CD4-positive, alpha-beta T cell treated with Interleukin-15 for 4 hours (primary cell): ENCODE data around the gene DIAPH2.

Experiments
- DNase-seq: peaks from one replicate; pipeline ENCODE4 v3.0.0-alpha.2; 2020; ENCODE audit warnings: low spot score

The DIAPH2 gene

DNA sequence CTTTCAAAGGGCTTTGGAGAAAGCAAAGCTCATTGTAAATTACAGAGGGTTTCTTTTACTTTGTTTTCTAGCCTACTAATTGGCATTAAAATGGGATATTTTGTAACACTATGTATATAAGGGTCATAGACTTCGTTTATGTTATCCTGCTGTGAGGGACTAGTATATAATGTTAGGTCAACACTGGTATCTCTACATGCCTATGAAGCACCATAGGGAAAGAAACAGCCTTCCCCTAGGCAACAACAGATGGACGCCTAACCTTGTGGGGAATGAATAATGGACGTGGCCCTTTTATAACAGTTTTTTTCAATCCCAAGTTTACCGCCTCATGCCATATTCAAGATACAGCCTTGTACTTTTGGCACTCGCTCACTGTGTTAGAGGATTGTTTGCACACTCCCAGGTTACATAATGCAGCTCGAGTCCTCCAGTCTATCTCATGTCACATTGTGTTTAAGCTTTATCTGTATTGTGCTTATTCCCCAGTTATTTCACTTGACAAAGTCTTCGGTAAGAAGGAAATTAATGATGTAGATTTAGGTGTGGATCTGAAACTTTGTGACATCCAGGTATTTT, 910.1 kb downstream of the DIAPH2 start:
- DNase-seq: no peak

DNA sequence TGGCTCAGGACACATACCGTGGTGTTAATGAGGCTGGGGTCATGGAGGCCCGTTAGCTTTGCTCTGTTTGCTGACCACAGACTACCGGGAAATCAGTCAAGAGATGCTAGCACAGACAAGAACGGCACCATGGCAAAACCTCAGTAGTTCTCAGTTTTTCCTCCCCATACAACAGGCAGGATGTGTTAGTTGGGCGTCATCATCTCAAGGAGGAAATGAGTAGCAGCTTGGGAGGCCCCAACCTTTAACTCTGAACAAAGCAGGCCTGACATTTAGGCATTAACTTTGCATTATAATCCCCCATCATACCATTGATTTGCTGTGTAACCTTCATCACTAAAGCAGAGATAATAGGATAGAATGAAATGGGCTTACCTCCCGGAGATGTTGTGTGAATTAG, 913.3 kb downstream of the DIAPH2 start:
- no peak for DNase-seq

DNA sequence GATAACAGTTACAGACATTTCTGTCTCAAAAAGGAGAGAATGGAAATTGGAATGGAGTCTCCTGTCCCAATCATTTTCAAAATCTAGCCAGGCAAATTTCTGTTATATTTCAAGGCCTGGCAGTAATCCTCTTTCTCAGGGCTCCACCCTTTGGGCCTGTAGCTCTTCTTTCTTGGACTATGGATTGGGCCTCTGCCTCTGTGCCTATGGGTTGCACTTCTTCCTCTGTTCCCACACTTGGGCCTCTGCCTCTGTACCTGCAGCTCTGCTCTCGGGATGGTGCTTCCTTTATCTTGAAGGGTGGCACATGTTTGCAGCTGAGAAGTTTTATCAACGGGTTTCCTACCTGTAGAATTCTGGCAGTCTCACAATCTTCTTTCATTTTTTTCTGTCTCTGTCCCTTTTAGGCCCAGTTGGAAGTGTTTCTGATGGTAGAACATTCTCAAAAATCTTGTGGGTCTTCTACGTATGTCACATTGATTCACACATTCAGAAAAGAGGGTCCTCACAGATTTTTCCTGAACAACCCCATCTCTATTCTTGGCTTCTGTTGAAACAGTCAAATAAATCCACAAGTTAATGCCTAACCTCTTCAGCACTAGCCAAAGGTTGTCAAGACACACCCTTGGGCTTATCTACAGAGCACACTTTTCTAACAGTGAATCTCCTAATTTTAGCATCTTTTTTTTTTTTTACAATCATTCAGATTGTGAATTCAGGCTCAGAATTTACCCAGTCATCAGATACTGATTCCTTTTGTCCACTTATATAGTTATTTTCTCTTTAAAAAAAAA, 918.0 kb downstream of the DIAPH2 start:
- no peak for DNase-seq

DNA sequence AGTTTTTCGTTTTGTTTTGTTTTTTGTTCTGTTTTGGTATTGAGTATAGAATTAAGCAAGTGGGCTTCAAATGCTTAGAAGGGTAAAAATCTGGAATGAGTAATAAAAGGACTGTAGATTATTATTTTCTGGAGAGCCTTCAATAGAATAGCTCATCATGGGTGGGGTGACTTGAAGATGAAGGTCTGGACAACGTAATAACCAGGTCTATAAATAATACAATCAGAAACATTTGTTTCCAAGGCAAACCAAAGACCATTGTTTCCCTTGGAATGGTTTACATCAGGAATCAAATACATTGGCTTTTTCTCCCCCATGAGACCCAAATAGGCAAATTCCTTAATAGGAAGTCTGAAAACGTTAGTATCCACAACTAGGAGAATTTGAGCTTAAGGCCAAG, 920.6 kb downstream of the DIAPH2 start:
- DNase-seq: no peak

DNA sequence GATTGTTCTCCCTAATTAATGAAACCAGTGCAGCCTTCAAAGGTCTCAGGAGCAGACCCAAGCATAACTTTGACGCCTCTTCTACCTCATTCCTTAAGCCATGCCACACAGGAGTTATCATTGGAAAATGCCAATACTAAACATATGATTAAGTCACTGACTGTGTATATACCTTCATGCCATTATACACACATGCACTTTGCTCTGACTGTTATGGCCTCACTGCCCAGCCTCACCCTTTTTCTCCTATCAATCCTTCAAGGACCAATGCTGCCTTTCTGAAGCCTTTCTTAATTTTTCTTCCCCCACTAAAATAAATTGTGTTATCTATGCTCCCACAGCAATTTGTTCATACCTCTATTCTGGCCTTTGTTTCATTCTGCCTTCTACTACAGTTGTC, 924.7 kb downstream of the DIAPH2 start:
- DNase-seq: no peak

DNA sequence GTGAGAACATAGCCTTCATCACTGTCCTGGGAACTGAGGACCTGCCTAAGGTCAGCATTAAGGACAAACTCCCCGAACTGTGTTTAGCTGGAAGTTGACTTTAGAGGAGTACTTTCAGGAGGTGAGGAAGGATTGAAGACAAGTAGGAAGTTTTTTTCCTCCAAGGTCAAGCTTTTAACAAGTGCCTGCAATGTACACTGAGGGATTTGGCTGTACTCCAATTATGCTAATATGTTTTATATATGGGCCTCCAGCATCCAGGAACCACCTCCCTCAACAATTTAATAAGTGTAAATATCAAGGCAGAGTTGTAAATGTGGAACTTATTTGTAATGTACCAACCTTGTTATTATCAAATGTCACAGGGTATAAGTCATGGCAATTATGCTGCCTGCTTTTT, 925.3 kb downstream of the DIAPH2 start:
- no peak for DNase-seq

DNA sequence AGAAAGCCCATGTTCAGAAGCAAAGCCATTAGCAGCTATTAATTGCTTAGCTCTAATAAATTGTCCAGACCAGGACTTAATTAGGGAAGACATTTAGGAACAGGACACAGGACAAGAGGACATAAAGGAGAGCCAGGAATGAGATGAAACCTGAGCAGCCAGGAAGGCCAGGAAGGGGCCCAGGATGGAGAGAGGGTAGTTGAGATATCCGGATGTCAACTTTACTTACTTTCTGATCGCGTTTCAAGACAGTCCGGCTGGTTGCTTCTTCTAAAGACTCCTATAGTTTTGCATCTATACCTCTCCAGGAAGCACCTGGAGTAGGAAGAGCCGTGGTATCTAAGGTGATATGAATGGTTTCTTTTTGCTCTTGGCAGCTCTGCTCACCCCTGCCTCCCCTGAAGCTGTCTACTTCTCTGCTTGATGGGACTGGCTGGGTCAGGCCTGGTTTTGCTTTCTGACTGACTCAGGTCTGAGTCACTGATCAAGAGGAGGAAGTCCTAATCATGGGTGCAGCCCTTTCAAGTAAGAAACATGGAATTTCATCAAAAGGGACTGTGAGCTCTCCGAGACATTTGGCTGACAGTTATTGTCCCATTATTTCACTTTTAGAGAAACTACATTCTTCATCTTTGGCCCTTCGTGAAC, 932.4 kb downstream of the DIAPH2 start:
- no peak for DNase-seq

DNA sequence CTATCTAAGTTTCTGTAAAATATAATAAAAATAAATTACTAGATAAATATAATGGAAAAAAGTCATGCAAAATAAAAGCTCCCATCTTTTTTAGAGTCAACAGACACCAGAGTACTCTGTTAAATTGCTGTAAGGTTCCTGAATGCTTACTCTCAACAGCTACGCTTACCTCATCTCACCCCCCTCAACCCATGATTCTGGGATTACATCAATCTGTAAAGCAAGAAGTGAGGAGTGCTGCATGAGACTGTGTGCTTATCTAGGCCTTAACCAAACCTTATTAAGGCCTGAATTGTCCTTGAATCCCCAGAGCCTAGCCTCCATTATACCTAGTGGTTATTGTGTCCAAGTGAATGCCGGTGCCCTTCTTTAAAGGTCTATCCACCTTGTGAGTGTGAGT, 934.9 kb downstream of the DIAPH2 start:
- DNase-seq: no peak

DNA sequence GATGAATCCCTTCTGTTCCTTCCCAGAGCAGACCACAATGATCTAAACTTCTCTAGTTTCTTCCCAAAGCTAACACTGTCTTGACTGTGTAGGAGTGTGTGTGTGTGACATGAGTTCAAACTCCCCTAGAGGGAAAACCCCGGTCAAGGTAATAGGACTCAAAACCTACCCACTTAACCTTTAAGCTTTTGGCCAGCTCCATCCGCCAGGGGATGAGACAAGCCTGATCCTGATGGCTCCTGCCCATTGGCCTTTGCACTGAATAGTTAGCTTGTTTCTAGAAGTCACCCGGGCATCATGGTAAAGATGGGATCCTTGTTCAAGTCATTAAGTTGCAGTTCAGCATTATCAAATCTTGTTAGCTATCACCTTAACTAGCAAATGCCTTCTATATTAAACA, 937.5 kb downstream of the DIAPH2 start:
- DNase-seq: no peak

DNA sequence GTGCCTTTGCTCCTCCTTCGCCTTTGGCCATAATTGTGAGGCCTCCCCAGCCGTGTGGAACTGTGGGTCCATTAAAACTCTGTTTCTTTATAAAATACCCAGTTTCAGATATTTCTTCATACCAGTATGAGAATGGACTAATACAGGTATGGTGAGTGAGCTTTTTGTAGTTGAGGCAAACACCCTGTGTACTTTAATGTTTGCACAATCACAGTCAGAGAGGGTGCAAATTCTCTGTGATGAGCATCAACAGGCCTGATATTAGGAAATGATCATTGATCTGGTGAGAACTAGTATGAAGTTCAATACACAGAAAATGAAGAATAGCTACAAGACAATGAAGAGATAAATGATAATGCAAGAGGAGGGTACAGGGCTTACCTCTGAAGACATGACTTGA, 943.7 kb downstream of the DIAPH2 start:
- DNase-seq: no peak

DNA sequence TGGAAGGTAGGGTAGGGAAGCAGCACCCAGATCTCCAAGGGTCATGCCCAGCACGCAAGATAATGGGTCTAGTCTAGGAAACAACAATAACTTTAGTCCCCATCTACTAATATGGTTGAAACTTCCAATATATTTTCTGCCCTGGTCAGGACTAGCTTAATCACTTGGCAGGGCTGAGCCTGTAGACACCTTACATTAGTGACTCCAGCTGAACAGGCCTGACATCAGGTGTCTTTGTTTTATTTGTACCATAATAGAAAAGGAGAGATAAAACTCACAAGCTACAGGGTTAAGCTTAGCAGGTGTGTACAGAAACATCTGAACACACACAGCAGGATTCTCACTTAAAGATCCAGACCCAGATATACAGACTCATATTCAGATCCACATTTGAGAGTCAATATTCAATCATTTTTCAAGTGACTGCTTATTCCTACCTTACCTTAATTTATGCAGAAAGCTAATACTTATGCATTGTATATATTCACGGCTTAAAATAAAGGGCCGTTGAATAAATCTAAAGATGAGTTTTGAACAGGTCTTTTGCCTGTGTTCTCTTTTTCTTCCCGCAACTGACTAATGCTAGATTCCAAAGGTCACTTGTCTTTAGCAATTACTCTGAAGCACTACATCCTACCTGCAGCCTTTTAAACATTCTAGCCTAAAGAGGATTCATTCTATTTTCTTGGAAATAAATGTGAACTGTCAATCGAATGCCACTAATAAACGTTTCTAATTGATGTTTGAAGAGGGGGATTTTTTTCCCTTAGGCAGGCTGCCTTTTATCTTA, 944.4 kb downstream of the DIAPH2 start:
- no peak for DNase-seq

DNA sequence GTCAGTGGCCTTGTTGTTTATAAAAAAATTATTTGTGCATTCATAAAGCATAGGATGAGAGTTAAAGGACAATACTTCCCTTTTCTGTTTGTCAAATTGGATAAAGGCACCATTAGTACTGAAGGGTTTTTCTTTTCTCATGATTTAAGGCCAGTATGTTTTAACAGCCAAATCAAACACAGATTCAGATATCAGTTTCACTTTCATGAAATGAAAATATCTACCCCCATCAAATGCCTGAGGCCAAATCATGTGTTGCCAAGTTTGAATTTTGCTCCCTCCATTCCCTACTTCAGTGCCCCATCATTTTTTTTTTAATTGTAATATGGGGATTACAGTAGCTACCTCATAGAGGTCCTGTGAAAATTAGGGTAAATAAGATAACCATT, 944.9 kb downstream of the DIAPH2 start:
- no peak for DNase-seq

DNA sequence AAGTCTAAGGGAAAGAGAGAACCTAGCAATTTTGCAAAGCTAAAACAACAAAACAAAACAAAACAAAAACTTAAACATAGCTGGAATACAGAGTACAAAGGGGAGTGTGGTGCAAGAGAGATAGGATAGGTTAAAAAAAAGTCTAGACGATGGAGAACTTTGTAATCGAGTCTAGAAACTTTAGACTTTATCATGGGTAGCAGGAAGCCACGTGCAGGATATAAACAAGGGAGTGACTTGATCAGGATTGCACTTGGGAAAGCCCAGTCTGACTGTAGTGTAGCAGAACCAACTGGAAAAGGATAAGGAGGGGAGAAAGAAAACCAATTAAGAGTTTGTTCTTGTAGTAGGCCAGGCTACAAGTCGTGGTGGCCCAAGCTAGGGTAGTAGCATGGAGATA, 949.2 kb downstream of the DIAPH2 start:
- DNase-seq: no peak

DNA sequence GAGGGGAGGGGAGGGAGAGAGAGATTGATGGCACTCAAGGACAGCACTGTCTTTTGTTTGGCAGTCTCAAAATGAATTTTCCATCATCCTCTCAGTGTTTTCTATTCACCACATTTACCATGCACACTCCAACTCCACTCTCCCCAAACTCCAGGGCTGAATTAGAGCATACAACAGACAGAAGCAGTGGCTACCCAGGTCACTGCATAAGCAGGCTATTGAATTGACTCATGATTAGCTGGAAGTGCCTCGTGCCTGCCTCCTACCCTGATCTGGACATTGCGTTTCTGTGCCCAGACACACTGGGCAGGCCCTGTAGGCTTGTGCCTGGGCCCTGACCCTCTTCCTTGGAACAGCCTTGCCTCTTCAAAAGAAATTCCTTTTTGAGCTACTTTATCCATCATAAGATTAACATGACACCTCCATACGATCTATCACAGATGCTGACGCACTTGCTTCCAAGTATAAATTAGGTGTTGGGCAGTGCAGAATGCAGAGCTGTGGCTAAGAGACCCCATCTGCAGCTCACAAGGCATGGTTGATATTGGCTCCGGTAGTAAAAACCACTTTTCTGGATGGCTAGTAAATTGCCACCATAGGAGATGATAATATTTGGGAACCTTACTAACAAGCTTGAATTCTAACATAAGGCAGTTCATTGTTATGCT, 952.0 kb downstream of the DIAPH2 start:
- no peak for DNase-seq

DNA sequence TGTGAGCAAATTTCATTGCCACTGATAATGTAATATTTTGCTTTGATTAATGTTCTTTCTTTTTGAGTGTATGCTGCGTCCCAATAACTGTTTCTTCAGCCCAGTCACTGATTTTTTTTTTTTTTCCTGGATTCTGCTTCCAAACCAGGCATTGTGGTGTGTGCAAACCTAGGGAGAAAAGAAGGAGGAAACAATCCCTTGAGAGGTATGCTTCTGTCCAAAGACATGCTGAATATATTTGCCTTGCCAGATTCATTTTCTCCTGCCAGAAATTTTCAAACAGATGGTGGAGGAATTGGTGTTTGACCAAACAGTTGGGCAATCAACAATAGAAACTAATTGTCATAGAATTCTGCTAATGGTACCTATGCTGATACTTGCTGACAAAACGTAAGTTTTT, 952.6 kb downstream of the DIAPH2 start:
- no peak for DNase-seq

DNA sequence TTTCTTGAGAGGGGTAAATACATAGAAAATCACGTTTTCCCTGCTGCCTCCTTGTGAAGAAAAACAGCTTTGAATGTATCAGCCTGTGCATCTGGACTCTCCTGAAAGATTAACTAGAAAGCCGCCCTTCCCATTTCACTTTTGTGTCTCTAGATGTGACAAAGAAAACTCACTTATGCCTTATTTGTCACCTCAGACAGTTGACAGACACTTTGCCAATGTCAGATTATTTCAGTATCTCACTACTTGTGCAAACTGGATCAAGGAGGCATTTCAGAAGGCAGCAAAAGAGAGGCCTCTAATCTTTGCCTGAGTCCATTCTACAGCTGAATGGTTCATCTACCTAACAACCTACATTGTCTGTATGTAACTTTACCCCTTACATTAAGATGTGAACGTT, 954.0 kb downstream of the DIAPH2 start:
- DNase-seq: no peak

DNA sequence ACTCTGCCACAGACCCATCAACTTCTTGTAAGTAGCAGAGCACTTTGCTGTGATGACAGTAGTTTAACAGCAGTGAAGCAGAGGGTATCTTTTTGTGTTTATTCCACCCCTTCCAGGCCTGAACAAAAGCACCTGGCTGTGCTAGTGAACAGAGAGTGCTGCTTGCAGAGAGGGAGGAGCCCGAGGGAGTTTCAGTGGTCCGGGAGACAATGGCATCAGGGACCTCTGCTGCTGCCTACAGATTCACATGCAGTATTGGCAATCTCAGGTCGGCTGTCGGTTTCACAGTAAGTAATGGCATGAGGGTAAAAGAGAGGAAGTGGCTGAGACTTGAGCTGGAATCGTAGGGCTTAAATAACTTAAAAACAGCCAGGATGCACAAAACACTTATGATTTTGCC, 954.9 kb downstream of the DIAPH2 start:
- DNase-seq: no peak
